Osteoblast (primary cell): ENCODE data around the gene NDUFS3. TPM values are rescaled to one million over a fixed set of nuclear protein-coding genes. Genes with fewer than 3 reads are reported as not detected.
"Not testable (repeated sequence)": the region's sequence is repeated elsewhere in the genome, so short reads cannot be mapped to it uniquely, and the experiment has no call there.

Experiments used
- DNase-seq: peaks from one replicate; pipeline ENCODE4 v3.0.0; 2011; ENCODE audit warnings: low spot score, mixed read lengths; ENCODE audit not compliant: insufficient read length; ENCODE audit errors: missing footprints
- H2AFZ ChIP-seq: 2 replicates; pipeline ENCODE4 v1.6.0; 2011; ENCODE audit warnings: mild to moderate bottlenecking, low read length
- H3K27ac ChIP-seq: 2 replicates; pipeline ENCODE4 v1.5.1; 2011; ENCODE audit warnings: mild to moderate bottlenecking, low read depth, low read length, moderate library complexity
- H3K27me3 ChIP-seq: 2 replicates; pipeline ENCODE4 v1.6.0; 2012; ENCODE audit warnings: mild to moderate bottlenecking, control low read depth, inconsistent platforms, low read length, moderate library complexity; ENCODE audit not compliant: insufficient read depth
- H3K36me3 ChIP-seq: 2 replicates; pipeline ENCODE4 v1.5.1; 2011; ENCODE audit warnings: mild to moderate bottlenecking, low read length, control low read depth, moderate library complexity; ENCODE audit not compliant: insufficient read depth
- H3K4me1 ChIP-seq: 2 replicates; pipeline ENCODE4 v1.5.1; 2011; ENCODE audit warnings: mild to moderate bottlenecking, low read length, control low read depth, moderate library complexity; ENCODE audit not compliant: insufficient read depth
- H3K4me2 ChIP-seq: 2 replicates; pipeline ENCODE4 v1.6.0; 2011; ENCODE audit warnings: mild to moderate bottlenecking, low read length; ENCODE audit not compliant: insufficient read depth
- H3K4me3 ChIP-seq: fragments of 200-600 bp; sonication (generic); 3 replicates; pipeline ENCODE4 v1.5.1; 2012; ENCODE audit warnings: mild to moderate bottlenecking, low read length, inconsistent platforms; ENCODE audit not compliant: insufficient read depth
- H3K79me2 ChIP-seq: 2 replicates; pipeline ENCODE4 v1.6.0; 2012; ENCODE audit warnings: mild to moderate bottlenecking, low read length, control low read depth, inconsistent platforms; ENCODE audit not compliant: insufficient read depth
- H3K9me3 ChIP-seq: 2 replicates; pipeline ENCODE4 v1.5.1; 2011; ENCODE audit warnings: low read depth, low read length, control low read depth
- H4K20me1 ChIP-seq: 2 replicates; pipeline ENCODE4 v1.6.0; 2012; ENCODE audit warnings: mild to moderate bottlenecking, low read length, control low read depth; ENCODE audit not compliant: insufficient read depth
- total RNA-seq: library from RNA; depleted of rRNA; stranded (reverse); fragments of >200 nt; gene quantifications from 2 replicates; pipeline ENCODE4 v1.2.3, GENCODE V29; 2012
- TF ChIP-seq, protein P1 (sequence below): IDR thresholded peaks from 2 replicates; pipeline ENCODE4 v1.5.1; 2011; ENCODE audit warnings: mild to moderate bottlenecking, low read depth, low read length, moderate library complexity; ENCODE audit errors: extremely low read depth

Gene NDUFS3
- total RNA-seq, 1 donor, result 55.0 TPM

DNA sequence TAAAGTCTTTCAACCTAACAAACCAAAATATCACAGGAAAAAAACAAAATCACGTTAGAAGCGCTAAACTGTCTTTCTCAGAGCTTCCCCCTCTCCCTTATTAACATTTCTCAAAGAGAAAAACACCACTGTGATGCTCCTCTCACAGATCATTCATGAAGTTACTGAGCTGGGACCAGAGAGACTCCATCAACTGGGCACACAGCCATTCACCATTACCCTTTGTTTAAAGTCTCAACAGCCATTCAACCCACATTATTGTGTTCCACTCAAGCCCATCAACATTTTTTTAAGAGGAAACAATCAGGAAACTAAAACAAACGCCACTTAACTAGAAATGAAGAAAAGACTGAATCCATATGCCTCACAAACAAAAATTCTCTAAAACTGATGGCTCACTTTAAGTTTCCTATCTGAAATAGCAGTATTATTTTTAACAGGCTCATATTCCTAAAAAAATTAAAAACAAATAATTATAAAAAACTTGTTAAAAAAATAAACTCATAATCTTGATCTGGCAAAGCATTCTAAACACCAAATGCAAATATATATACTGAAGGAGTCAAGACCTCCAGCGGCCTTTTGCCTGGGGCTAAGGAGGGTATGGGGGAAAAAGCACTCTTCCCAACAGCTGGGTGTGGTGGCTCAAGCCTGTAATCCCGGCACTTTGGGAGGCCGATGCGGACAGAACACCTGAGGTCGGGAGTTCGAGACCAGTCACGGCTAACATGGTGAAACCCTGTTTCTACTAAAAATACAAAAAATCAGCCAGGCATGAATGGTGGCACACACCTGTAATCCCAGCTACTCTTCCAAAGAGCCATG is 39.9 kb upstream of the NDUFS3 start:
- Histone ChIP-seq H3K79me2 (peaks cover 97% of the 10 kb centered on the region), H3K27ac (peak overlapping the region; percentile 53), H3K4me3 (no peak overlapping the region), H3K4me1 (peaks cover 37% of the 10 kb centered on the region), H3K36me3 (peaks cover 4% of the 10 kb centered on the region), H2AFZ (no peak overlapping the region), H3K27me3 (no peaks in the 10 kb centered on the region), H3K9me3 (no peaks in the 10 kb centered on the region), H3K4me2 (no peak overlapping the region), H4K20me1 (peaks cover 67% of the 10 kb centered on the region)
- DNase-seq, result no peak
- TF ChIP-seq, protein P1, sequence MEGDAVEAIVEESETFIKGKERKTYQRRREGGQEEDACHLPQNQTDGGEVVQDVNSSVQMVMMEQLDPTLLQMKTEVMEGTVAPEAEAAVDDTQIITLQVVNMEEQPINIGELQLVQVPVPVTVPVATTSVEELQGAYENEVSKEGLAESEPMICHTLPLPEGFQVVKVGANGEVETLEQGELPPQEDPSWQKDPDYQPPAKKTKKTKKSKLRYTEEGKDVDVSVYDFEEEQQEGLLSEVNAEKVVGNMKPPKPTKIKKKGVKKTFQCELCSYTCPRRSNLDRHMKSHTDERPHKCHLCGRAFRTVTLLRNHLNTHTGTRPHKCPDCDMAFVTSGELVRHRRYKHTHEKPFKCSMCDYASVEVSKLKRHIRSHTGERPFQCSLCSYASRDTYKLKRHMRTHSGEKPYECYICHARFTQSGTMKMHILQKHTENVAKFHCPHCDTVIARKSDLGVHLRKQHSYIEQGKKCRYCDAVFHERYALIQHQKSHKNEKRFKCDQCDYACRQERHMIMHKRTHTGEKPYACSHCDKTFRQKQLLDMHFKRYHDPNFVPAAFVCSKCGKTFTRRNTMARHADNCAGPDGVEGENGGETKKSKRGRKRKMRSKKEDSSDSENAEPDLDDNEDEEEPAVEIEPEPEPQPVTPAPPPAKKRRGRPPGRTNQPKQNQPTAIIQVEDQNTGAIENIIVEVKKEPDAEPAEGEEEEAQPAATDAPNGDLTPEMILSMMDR, result no peak

DNA sequence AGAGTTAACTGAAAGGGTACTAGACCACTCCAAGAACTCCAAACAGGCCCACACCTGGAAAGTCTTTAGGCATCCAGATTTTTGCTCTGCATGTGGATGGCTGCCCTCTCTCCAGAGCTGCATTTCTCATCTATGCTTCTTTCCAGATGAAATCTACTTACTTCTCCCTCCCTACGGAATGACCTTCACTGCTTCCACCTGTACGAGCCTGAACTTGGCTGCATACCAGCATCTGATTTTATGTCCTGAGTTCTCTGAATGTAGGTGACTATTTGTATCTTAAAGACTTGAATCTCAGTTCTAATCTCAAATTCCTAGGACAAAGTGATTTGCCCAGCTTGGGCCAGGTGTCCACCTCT is 39.2 kb upstream of the NDUFS3 start:
- no peak for DNase-seq
- peak overlapping the region; percentile 53 for H3K27ac ChIP-seq
- H3K4me1 ChIP-seq, result peaks cover 30% of the 10 kb centered on the region
- TF ChIP-seq, protein P1, result no peak
- peaks cover 4% of the 10 kb centered on the region for H3K36me3 ChIP-seq
- H3K79me2 ChIP-seq, result peaks cover 97% of the 10 kb centered on the region
- H3K9me3 ChIP-seq, result no peaks in the 10 kb centered on the region
- no peaks in the 10 kb centered on the region for H3K27me3 ChIP-seq
- no peak overlapping the region for H2AFZ ChIP-seq
- H4K20me1 ChIP-seq, result peaks cover 70% of the 10 kb centered on the region
- H3K4me3 ChIP-seq, result no peak overlapping the region
- peak overlapping the region; percentile 74 for H3K4me2 ChIP-seq

DNA sequence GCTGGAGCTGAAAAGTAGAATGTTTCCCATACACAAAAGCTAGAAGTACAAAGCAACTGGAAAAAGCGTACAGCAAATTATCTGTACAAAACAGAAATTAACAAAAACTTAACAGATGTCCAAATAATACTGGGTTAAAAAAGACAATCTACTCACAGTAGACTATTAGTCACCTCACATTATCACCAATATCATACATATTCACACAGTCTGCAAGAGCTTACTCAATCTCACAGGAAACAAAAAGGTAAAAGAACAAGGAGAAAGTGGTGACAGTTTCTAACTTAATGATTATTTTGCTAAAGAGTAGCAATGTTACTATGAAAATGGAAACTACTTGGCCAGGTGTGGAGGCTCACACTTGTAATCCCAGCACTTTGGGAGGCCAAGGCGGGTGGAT is 37.8 kb upstream of the NDUFS3 start:
- H2AFZ ChIP-seq, result no peak overlapping the region
- peaks cover 27% of the 10 kb centered on the region for H3K4me1 ChIP-seq
- H3K27me3 ChIP-seq, result no peaks in the 10 kb centered on the region
- peak overlapping the region; percentile 52 for H3K4me2 ChIP-seq
- no peak for DNase-seq
- no peaks in the 10 kb centered on the region for H3K9me3 ChIP-seq
- H3K36me3 ChIP-seq, result peaks cover 3% of the 10 kb centered on the region
- H3K79me2 ChIP-seq, result peaks cover 95% of the 10 kb centered on the region
- H4K20me1 ChIP-seq, result peaks cover 67% of the 10 kb centered on the region
- H3K4me3 ChIP-seq, result no peak overlapping the region
- TF ChIP-seq, protein P1, result no peak
- peak overlapping the region; percentile 53 for H3K27ac ChIP-seq

DNA sequence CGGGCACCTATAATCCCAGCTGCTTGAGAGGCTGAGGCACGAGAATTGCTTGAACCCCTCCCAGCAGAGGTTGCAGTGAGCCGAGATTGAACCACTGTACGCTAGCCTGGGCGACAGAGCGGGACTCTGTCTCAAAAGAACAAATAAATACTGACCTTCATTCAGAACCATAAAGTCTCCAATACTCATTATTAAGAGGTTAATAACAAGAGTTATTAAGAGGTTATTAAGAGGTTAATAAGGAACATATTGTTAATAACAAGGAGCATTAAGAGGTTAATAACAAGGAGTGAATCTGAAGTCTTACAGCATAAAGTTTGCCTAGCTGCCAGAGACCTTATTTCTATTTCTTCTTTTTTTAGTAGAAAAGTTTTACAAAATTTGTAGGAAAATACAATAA is 33.6 kb upstream of the NDUFS3 start:
- H3K4me1 ChIP-seq, result peaks cover 16% of the 10 kb centered on the region
- H3K79me2 ChIP-seq, result peaks cover 96% of the 10 kb centered on the region
- no peaks in the 10 kb centered on the region for H3K9me3 ChIP-seq
- H4K20me1 ChIP-seq, result peaks cover 73% of the 10 kb centered on the region
- H3K36me3 ChIP-seq, result peaks cover 3% of the 10 kb centered on the region
- no peaks in the 10 kb centered on the region for H3K27me3 ChIP-seq
- DNase-seq, result no peak
- no peak overlapping the region for H3K27ac ChIP-seq
- no peak overlapping the region for H2AFZ ChIP-seq
- TF ChIP-seq, protein P1, result no peak
- no peak overlapping the region for H3K4me2 ChIP-seq
- no peak overlapping the region for H3K4me3 ChIP-seq

DNA sequence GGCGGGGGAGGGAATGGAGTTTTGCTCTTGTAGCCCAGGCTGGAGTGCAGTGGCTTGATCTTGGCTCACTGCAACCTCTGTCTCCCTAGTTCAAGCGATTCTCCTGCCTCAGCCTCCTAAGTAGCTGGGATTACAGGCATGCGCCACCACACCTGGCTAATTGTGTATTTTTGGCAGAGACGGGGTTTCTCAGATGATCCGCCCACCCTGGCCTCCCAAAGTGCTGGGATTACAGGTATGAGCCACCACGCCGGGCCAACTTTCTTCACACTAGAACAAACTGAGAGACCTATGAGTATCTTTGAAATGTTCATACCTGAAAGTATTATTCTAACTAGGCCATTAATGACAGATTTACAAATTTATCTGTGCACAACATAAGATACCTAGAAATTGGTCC is 32.6 kb upstream of the NDUFS3 start:
- H3K4me3 ChIP-seq, DNase-seq, H3K9me3 ChIP-seq, H3K4me2 ChIP-seq, H3K27me3 ChIP-seq, H3K27ac ChIP-seq, H3K36me3 ChIP-seq, H2AFZ ChIP-seq: not testable (repeated sequence)
- peaks cover 98% of the 10 kb centered on the region for H3K79me2 ChIP-seq
- H4K20me1 ChIP-seq, result peaks cover 72% of the 10 kb centered on the region
- peaks cover 15% of the 10 kb centered on the region for H3K4me1 ChIP-seq
